HepG2 (cell line): ENCODE measurements around the gene RHOV. TPM values are rescaled to one million over a fixed set of nuclear protein-coding genes. Genes with fewer than 3 reads are reported as not detected.

Experiments
- CAMTA2 ChIP-seq: sonication (generic); formaldehyde crosslinking; IDR thresholded peaks from 2 replicates; pipeline ENCODE4 v1.4.0; 2020; ENCODE audit warnings: mild to moderate bottlenecking, missing genetic modification reagents, borderline replicate concordance
- ETV6 ChIP-seq: sonication (generic); formaldehyde crosslinking; conservative IDR thresholded peaks from 2 replicates; pipeline ENCODE4 v1.4.0; 2020; ENCODE audit warnings: missing genetic modification reagents
- HOXA3 ChIP-seq: sonication (generic); formaldehyde crosslinking; IDR thresholded peaks from 2 replicates; pipeline ENCODE4 v1.5.0; 2020; ENCODE audit warnings: missing genetic modification reagents
- NR1H2 ChIP-seq: sonication (generic); formaldehyde crosslinking; IDR thresholded peaks from 2 replicates; pipeline ENCODE4 v1.8.1; 2022; ENCODE audit warnings: low read depth, missing genetic modification reagents, borderline replicate concordance
- SALL1 ChIP-seq: sonication (generic); formaldehyde crosslinking; IDR thresholded peaks from 2 replicates; pipeline ENCODE4 v1.8.0; 2022; ENCODE audit warnings: mild to moderate bottlenecking, missing genetic modification reagents
- SAP130 ChIP-seq: IDR thresholded peaks from 2 replicates; pipeline ENCODE4 v1.6.1; 2016; ENCODE audit warnings: low read depth
- SIX4 ChIP-seq: sonication (generic); formaldehyde crosslinking; IDR thresholded peaks from 2 replicates; pipeline ENCODE4 v1.4.0; 2020; ENCODE audit warnings: missing genetic modification reagents
- SKI ChIP-seq: fragments of 450-650 bp; IDR thresholded peaks from one replicate; pipeline ENCODE4 v1.6.1; 2018; ENCODE audit warnings: mild to moderate bottlenecking; ENCODE audit not compliant: partially characterized antibody
- U2AF1 ChIP-seq: fragments of 200-400 bp; formaldehyde crosslinking; optimal IDR thresholded peaks from 2 replicates; pipeline ENCODE3; 2017; ENCODE audit warnings: mild to moderate bottlenecking, low read depth, low read length
- ZBTB38 ChIP-seq: sonication (generic); formaldehyde crosslinking; IDR thresholded peaks from 2 replicates; pipeline ENCODE4 v1.5.1; 2020; ENCODE audit warnings: mild to moderate bottlenecking, missing genetic modification reagents
- ZBTB40 ChIP-seq, 2 experiments: fragments of 450-650 bp in 1 of 2; sonication (generic) in 1 of 2; formaldehyde crosslinking in 1 of 2; IDR thresholded peaks; 2 replicates each; pipeline versions ENCODE4 v1.6.1 to v1.8.0; 2016 to 2022; ENCODE audit warnings: antibody characterized with exemption in 1 of 2, mild to moderate bottlenecking in 1 of 2, missing genetic modification reagents in 1 of 2
- ZNF792 ChIP-seq: IDR thresholded peaks from 2 replicates; pipeline ENCODE4 v1.6.1; 2016
- polyA plus RNA-seq, 8 experiments: library from polyadenylated mRNA; depleted of rRNA in 3 of 8; stranded (reverse) in 7 of 8; unstranded in 1 of 8; fragments of >200 nt; fragmentation: Illumina TruSeq in 4 of 8; extraction: Trizol in 4 of 8; gene quantifications; 2 replicates each; pipeline versions ENCODE4 v1.2.1 to v1.2.3, GENCODE V29; 2011 to 2016; ENCODE audit warnings: low read depth in 4 of 8, missing spikeins in 1 of 8, mixed read lengths in 1 of 8; ENCODE audit not compliant: insufficient read depth in 1 of 8
- total RNA-seq, 5 experiments: library from RNA; depleted of rRNA; stranded (reverse); fragments of >200 nt; fragmentation: Illumina TruSeq; extraction: Trizol; gene quantifications; 2 replicates each; pipeline ENCODE4 v1.2.3, GENCODE V29; 2016; ENCODE audit warnings: low read depth in 1 of 5
- TF ChIP-seq, protein P1 (sequence below): sonication (generic); formaldehyde crosslinking; IDR thresholded peaks from 2 replicates; pipeline ENCODE4 v1.5.0; 2020; ENCODE audit warnings: mild to moderate bottlenecking, missing genetic modification reagents, borderline replicate concordance
- TF ChIP-seq, protein P2 (sequence below): sonication (generic); formaldehyde crosslinking; IDR thresholded peaks from 2 replicates; pipeline ENCODE4 v1.4.0; 2020; ENCODE audit warnings: missing genetic modification reagents, borderline replicate concordance

The RHOV gene
- total and polyA plus RNA-seq, 2 of the 13 experiments (the other 11 are each of a cell fraction or from before 2014, with no cell fraction given) = 0.17 to 0.18 TPM

GRCh38 chr15:40909662-40910630 is 35.9 kb upstream of the RHOV start (continued):
- TF ChIP-seq ZBTB40 (IDR thresholded peaks at IDR 0.05) (no peak), ZBTB40 (CRISPR knock-in tag; IDR thresholded peaks at IDR 0.05) (peak; percentile 54; the same call in 1 of the 2 replicates), ZNF792 (CRISPR knock-in tag) (no peak), ZBTB38 (CRISPR knock-in tag) (peak; percentile 20; the same call in 1 of the 2 replicates), ETV6 (CRISPR knock-in tag) (0 out of 2 replicates have a peak, but pooled peaks have one; percentile 65), SALL1 (CRISPR knock-in tag) (peak; percentile 33), SAP130 (peak; percentile 43; the same call in 1 of the 2 replicates), HOXA3 (peak; percentile 18; the same call in 1 of the 2 replicates), SKI (peak; percentile 29), SIX4 (CRISPR knock-in tag) (no peak), CAMTA2 (0 out of 2 replicates have a peak, but pooled peaks have one; percentile 61), U2AF1 (no peak), NR1H2 (CRISPR knock-in tag) (no peak)
- TF ChIP-seq, protein P1, sequence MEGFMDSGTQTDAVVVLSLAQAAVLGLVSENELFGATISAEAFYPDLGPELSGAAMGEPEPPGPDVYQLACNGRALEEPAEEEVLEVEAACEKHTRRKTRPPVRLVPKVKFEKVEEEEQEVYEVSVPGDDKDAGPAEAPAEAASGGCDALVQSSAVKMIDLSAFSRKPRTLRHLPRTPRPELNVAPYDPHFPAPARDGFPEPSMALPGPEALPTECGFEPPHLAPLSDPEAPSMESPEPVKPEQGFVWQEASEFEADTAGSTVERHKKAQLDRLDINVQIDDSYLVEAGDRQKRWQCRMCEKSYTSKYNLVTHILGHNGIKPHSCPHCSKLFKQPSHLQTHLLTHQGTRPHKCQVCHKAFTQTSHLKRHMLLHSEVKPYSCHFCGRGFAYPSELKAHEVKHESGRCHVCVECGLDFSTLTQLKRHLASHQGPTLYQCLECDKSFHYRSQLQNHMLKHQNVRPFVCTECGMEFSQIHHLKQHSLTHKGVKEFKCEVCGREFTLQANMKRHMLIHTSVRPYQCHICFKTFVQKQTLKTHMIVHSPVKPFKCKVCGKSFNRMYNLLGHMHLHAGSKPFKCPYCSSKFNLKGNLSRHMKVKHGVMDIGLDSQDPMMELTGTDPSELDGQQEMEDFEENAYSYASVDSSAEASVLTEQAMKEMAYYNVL = 0 out of 2 replicates have a peak, but pooled peaks have one; percentile 16
- TF ChIP-seq, protein P2, sequence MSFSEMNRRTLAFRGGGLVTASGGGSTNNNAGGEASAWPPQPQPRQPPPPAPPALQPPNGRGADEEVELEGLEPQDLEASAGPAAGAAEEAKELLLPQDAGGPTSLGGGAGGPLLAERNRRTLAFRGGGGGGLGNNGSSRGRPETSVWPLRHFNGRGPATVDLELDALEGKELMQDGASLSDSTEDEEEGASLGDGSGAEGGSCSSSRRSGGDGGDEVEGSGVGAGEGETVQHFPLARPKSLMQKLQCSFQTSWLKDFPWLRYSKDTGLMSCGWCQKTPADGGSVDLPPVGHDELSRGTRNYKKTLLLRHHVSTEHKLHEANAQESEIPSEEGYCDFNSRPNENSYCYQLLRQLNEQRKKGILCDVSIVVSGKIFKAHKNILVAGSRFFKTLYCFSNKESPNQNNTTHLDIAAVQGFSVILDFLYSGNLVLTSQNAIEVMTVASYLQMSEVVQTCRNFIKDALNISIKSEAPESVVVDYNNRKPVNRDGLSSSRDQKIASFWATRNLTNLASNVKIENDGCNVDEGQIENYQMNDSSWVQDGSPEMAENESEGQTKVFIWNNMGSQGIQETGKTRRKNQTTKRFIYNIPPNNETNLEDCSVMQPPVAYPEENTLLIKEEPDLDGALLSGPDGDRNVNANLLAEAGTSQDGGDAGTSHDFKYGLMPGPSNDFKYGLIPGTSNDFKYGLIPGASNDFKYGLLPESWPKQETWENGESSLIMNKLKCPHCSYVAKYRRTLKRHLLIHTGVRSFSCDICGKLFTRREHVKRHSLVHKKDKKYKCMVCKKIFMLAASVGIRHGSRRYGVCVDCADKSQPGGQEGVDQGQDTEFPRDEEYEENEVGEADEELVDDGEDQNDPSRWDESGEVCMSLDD (CRISPR knock-in tag) = 0 out of 2 replicates have a peak, but pooled peaks have one; percentile 22
